Mesothelial cell of epicardium (in vitro differentiated cells): ENCODE results near the gene IL2RA. TPM values are rescaled to one million over a fixed set of nuclear protein-coding genes. Genes with fewer than 3 reads are reported as not detected.
A peak's percentile ranks its signal among the peaks of the same experiment; 100 is the strongest.

Experiments used
- DNase-seq, 2 experiments: peaks; one replicate each; pipeline ENCODE4 v3.0.0; 2021; ENCODE audit warnings: low spot score in 2 of 2; ENCODE audit not compliant: unreplicated experiment in 2 of 2
- H3K27ac Mint-ChIP-seq: 2 replicates; pipeline ENCODE4 v1.8.0; 2021; ENCODE audit warnings: mixed read lengths
- H3K27me3 Mint-ChIP-seq: 2 replicates; pipeline ENCODE4 v1.8.0; 2021; ENCODE audit warnings: low read depth, mixed read lengths
- H3K36me3 Mint-ChIP-seq: 2 replicates; pipeline ENCODE4 v1.8.0; 2021; ENCODE audit warnings: mixed read lengths
- H3K4me1 Mint-ChIP-seq: 2 replicates; pipeline ENCODE4 v1.8.0; 2021; ENCODE audit warnings: mixed read lengths
- H3K4me3 Mint-ChIP-seq: 2 replicates; pipeline ENCODE4 v1.8.0; 2021; ENCODE audit warnings: mild to moderate bottlenecking, moderate library complexity, mixed read lengths
- H3K9me3 Mint-ChIP-seq: 2 replicates; pipeline ENCODE4 v1.8.0; 2021; ENCODE audit warnings: mixed read lengths
- total RNA-seq: library from RNA; stranded (reverse); gene quantifications from 3 replicates; pipeline ENCODE4 v1.2.1, GENCODE V29; 2021
- TF ChIP-seq, protein P1 (sequence below): fragments of 200-600 bp; sonication (generic); IDR thresholded peaks from one replicate; pipeline ENCODE4 v1.5.0; 2021; ENCODE audit warnings: antibody characterized with exemption; ENCODE audit not compliant: unreplicated experiment

The IL2RA gene
- total RNA-seq, 1 donor from 2014 or later, result not detected

DNA sequence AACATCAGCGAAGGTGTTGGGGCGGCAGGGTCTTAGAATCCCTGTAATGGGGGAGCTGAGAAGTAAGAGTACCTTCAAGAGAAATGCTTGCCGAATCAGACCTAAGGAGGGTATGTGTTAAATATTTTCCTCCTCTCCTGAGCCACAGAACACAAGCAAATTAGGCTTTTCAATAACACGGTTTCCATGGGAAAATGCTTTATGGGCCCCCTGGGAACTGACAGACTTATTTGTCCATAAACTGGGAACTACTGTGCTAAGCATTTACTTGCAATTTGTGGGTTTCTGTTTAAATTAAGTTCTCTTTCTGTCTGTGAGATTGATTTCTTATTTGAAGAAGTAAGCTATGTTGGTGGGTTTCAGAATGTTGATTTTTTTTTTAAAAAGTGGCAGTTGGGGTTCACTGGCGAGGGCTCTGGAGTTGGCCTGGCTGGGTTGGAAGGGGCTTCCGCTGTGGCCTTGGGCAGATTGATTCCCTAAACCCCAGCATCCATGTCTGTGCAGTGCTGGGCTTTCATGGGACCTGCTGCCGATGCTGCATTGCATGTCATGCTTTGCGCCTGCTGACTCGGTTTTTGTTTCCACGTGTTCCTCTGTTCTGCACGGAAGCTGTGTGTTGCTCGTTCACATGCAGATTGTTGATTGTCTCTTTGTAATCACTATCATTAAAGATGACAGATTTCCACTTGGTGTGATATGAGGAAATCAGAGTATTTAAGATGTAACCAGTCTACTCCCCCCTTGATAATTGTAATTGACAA lies 33.8 kb upstream of the IL2RA start:
- H3K27me3 Mint-ChIP-seq, result no peaks in the 10 kb centered on the region
- H3K4me1 Mint-ChIP-seq, result peaks cover 15% of the 10 kb centered on the region
- no peak overlapping the region for H3K4me3 Mint-ChIP-seq
- TF ChIP-seq, protein P1, sequence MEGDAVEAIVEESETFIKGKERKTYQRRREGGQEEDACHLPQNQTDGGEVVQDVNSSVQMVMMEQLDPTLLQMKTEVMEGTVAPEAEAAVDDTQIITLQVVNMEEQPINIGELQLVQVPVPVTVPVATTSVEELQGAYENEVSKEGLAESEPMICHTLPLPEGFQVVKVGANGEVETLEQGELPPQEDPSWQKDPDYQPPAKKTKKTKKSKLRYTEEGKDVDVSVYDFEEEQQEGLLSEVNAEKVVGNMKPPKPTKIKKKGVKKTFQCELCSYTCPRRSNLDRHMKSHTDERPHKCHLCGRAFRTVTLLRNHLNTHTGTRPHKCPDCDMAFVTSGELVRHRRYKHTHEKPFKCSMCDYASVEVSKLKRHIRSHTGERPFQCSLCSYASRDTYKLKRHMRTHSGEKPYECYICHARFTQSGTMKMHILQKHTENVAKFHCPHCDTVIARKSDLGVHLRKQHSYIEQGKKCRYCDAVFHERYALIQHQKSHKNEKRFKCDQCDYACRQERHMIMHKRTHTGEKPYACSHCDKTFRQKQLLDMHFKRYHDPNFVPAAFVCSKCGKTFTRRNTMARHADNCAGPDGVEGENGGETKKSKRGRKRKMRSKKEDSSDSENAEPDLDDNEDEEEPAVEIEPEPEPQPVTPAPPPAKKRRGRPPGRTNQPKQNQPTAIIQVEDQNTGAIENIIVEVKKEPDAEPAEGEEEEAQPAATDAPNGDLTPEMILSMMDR, result no peak
- no peak overlapping the region for H3K27ac Mint-ChIP-seq
- no peak for DNase-seq
- H3K9me3 Mint-ChIP-seq, result no peaks in the 10 kb centered on the region
- peaks cover 16% of the 10 kb centered on the region for H3K36me3 Mint-ChIP-seq

DNA sequence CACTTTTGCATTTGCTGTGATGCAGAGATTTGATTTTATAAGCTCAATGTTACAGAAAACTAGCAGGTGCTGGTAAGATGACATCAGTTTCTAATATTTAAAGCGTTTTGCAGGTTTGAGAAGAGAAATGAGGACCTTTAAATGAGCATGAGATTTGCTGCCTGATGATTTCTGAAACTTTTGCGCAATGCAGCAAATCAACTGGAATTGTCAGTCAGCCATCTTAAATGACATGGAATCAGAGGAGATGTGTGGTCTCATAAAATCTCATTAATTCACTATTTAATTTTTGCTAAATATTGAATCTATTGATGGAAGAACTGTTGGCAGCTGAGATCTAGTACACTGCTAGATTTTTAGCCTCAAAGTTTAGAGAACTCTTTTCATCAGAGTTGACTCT lies 30.6 kb upstream of the IL2RA start:
- no peak overlapping the region for H3K27ac Mint-ChIP-seq

DNA sequence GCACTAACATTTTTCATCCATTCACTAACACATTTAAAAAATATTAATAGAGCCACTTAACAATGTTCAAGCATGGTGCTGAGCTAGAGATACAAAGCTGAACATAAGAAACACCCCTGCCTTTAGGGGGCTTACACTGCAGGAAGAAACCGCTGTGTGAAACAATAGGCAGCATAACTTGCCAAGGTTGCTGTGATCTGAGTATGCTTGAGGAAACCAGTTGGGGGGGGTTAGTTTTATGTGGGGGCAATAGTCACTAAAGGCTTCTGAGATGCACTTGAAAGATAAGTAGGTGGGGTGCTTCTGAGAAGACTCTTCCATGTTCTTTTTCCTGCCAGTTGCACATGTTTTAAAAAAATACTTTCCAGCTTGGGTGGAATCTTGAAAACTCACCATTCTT lies 29.5 kb upstream of the IL2RA start:
- Mint-ChIP-seq H3K27ac (no peak overlapping the region), H3K36me3 (no peaks in the 10 kb centered on the region), H3K4me1 (peaks cover 41% of the 10 kb centered on the region), H3K4me3 (no peak overlapping the region), H3K9me3 (no peaks in the 10 kb centered on the region), H3K27me3 (no peaks in the 10 kb centered on the region)
- TF ChIP-seq, protein P1, result no peak
- no peak for DNase-seq

More for the DNA sequence above, 30.6 kb upstream of the IL2RA start:
- no peak overlapping the region for H3K4me3 Mint-ChIP-seq
- no peak for DNase-seq
- TF ChIP-seq, protein P1, result no peak
- H3K9me3 Mint-ChIP-seq, result no peaks in the 10 kb centered on the region
- H3K27me3 Mint-ChIP-seq, result no peaks in the 10 kb centered on the region
- peaks cover 37% of the 10 kb centered on the region for H3K4me1 Mint-ChIP-seq
- peaks cover 7% of the 10 kb centered on the region for H3K36me3 Mint-ChIP-seq

DNA sequence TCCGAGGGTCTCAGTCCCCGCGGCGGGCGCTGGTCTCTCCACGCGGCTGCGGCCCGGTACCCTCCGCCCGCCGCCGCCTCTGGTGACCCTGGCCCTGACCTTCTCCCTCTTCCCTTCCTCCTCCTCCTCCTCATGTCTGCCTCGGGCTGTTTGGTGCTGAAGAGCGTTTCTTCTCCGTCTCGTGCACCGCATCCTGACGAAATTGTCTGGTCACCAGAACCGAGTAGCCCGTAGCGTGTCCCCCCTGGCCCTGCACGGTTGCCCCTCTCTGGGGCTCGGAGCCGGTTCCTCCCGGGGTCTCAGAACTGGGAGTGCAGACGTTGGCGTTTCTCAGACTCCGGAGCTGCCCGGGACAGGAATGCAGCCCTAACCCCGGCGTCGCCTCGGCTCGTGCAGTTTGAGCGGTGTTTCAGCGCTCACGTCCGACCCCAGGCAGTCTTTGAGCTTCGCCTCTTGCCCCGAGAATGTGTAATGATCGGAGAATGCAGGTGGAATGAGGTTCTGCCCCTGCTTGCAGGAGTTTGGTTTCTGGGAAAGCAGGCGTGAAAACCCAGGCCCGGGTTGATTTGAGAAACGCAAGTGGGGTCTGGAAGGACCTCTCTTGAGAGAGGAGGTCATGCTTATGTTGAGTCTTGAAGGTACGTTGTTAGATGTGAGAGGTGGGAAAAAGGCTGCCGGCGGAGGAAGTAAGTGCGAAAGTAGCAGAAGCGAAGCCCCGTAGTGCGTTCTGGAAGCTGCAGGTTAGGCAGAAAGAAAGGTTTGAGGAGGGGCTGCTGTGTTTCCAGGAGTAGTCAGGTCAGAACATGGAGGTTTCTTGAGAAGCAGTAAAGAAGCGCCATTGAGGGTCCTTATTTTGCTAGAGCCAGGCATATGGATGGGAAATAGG lies 27.4 kb upstream of the IL2RA start:
- no peaks in the 10 kb centered on the region for H3K9me3 Mint-ChIP-seq
- peak overlapping the region; percentile 82 for H3K4me3 Mint-ChIP-seq
- peak in 1 of 2 experiments; percentile 55 for DNase-seq
- peaks cover 2% of the 10 kb centered on the region for H3K27me3 Mint-ChIP-seq
- H3K36me3 Mint-ChIP-seq, result no peaks in the 10 kb centered on the region
- H3K27ac Mint-ChIP-seq, result peak overlapping the region; percentile 97
- TF ChIP-seq, protein P1, result no peak
- peaks cover 46% of the 10 kb centered on the region for H3K4me1 Mint-ChIP-seq

- Mint-ChIP-seq H3K27me3 (peaks cover 7% of the 10 kb centered on the region), H3K36me3 (no peaks in the 10 kb centered on the region), H3K4me1 (peaks cover 46% of the 10 kb centered on the region), H3K9me3 (no peaks in the 10 kb centered on the region), H3K4me3 (peak within 1 kb of the TSS; percentile 82), H3K27ac (peak within 1 kb of the TSS; percentile 97)
- peak; percentile 94 to 99 for DNase-seq
- TF ChIP-seq, protein P1, result peak; percentile 95
These were observed 26.7 kb upstream of the IL2RA start, which contains the start of gene RBM17 for GRCh38 chr10:6088721-6089333. TSS of gene RBM17 (plus strand) at chr10:6089034. CDS start at chr10:6097066, 8,032 bp downstream.
